Neuron (in vitro differentiated cells): ENCODE results near the gene UBE2E1.
"Not testable (repeated sequence)": the region's sequence is repeated elsewhere in the genome, so short reads cannot be mapped to it uniquely, and the experiment has no call there.

Experiments
- H2AFZ ChIP-seq: one replicate; pipeline ENCODE4 v1.6.1; 2013; ENCODE audit warnings: low read depth, mild to moderate bottlenecking, inconsistent platforms, low read length, moderate library complexity
- H3K27me3 ChIP-seq: one replicate; pipeline ENCODE4 v1.6.1; 2013; ENCODE audit warnings: low read length; ENCODE audit not compliant: insufficient read depth
- H3K36me3 ChIP-seq: one replicate; pipeline ENCODE4 v1.6.1; 2013; ENCODE audit warnings: low read length; ENCODE audit not compliant: insufficient read depth
- H3K4me1 ChIP-seq: one replicate; pipeline ENCODE4 v1.6.1; 2013; ENCODE audit warnings: low read length; ENCODE audit not compliant: insufficient read depth
- H3K4me3 ChIP-seq: 2 replicates; pipeline ENCODE4 v1.5.1; 2013; ENCODE audit warnings: mild to moderate bottlenecking, low read length, moderate library complexity
- H3K9me3 ChIP-seq: one replicate; pipeline ENCODE4 v1.6.1; 2013; ENCODE audit warnings: low read length

UBE2E1 gene

DNA sequence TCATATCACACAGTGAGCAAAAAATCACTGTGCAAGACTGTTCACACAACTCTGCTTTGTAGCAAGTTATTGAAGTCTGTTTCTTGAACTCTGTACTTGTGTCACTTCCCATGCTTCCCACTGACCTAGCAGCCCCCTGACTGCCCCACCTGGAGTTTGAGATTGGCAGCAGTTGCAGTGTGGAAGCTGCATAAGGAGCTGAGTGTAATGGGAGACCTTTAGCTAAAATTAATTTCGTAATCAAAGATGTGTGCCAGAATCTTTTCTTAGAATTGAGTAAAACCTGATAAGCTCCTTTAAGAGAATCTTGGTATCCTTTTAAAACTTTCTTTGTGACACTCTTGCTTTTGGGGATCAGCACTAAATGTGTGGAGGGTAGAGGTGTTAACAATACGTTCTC is 68.2 kb downstream of the UBE2E1 start:
- Histone ChIP-seq H3K4me3 (no peak overlapping the region), H3K36me3 (no peaks in the 10 kb centered on the region), H3K4me1 (no peaks in the 10 kb centered on the region), H3K27me3 (no peaks in the 10 kb centered on the region), H3K9me3 (peaks cover 5% of the 10 kb centered on the region), H2AFZ (no peak overlapping the region)

DNA sequence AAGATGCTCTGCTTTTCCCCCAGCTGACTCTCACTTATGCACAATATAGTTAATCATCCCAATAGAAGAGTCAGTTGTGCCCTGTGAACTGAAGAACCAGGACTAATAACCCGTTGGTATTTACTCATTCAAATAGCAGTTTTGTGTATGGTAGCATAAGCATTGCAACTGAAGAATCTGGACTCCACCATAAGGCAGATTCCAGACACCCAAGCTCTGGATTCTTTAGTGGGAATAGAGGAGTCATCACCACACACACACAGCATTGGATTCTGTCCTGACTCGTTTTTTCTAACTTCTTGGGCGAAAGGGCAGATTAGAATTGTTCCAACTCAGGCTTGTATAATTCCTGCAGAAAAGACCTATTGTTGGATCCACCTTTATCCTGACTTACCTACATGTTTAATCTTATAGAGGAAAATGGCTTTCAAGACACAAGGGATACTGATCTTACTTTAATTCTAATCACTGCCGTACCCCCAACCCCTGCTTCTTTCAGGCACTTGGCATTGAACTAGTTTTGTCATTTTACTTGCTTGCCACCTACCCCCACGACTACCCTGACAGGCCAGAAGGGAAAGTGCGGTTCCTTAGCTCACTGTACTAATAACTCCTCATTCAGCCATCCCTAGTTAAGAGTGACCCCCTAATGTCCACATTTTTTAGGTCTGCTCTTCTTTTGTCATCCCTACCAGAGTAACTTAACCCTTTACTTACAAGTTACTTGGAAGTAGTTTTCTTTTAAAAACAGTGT is 68.8 kb downstream of the UBE2E1 start:
- H2AFZ ChIP-seq = no peak overlapping the region

DNA sequence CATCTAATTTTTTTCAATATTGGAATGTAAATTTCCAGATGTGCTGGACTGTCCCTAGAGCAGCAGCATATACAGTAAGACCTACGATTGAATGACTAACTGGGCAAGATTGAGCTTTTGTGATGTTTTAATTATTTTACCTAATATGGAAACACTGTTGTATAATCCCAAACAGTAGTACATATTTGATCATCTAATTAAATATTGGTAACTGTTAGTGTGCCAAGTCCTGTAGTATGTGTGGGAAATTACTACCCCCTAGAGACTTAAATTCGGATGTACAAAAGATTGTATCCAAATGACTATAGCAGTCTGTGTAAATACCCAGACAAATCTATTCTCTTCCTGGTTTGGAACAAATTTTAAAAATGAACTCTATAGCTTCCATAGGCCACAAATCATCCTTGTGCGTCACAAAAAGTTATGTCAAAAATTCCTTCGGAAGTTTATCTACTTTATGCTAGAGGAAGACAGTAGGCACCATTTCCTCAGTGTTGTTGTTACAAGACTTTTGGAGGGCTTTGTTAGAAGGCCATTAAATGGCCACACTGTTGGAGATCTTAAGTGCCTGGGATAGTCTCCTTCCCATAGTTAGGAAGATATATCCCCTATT is 69.5 kb downstream of the UBE2E1 start:
- peaks cover 5% of the 10 kb centered on the region for H3K9me3 ChIP-seq
- no peak overlapping the region for H3K4me3 ChIP-seq
- H3K36me3 ChIP-seq = no peaks in the 10 kb centered on the region
- no peaks in the 10 kb centered on the region for H3K4me1 ChIP-seq
- no peak overlapping the region for H2AFZ ChIP-seq
- no peaks in the 10 kb centered on the region for H3K27me3 ChIP-seq

More for the DNA sequence above, 68.8 kb downstream of the UBE2E1 start:
- Histone ChIP-seq H3K9me3 (peaks cover 5% of the 10 kb centered on the region), H3K27me3 (no peaks in the 10 kb centered on the region), H3K36me3 (no peaks in the 10 kb centered on the region), H3K4me3 (no peak overlapping the region), H3K4me1 (no peaks in the 10 kb centered on the region)

DNA sequence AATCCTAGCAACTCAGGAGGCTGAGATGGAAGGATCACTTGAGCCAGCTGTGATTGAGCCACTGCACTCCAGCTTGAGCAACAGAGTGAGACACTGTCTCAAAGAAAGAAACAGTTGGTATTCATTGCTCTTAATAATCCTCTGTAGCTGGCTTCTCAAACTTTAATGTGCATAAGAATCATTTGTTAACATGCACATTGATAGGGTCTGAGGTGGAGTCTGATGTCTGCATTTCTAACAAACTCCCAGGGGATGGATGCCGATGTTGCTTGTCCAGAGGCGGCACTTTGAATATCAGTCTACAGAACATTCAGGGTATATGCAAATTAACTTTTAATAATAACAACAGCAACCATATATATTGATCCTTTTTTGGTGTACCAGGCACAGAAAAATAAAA is 71.2 kb downstream of the UBE2E1 start:
- Histone ChIP-seq H2AFZ (no peak overlapping the region), H3K27me3 (no peaks in the 10 kb centered on the region), H3K4me1 (no peaks in the 10 kb centered on the region), H3K4me3 (no peak overlapping the region), H3K36me3 (no peaks in the 10 kb centered on the region), H3K9me3 (peaks cover 5% of the 10 kb centered on the region)

DNA sequence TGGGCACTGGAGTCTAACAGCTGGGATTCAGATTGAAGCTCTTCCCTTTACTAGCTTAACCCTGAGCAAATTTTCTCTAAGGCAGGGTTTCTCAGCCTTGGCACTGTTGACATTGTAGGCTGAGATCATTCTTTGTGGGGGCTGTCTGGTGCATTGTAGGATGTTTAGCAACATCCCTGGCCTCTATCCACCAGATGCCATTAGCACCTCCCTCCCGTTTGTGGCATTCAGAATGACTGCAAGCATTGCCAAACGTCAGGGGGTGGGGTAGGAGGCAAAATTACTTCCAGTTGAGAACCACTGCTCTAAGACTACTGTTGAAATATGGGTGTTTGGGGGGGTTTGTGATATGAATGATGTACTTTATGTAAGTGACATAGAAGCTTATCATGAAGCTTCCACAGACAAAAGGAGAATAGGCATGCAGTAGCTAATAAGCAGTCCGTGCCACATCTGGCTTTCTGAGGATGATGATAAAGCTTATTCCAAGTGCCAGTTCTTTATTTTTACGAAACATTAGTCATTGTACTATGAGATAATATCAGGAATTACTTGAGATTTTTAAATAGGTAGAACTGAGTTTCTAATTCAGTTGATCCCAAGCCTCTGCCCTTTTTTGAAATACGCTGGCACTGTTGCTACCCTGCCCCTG is 71.7 kb downstream of the UBE2E1 start:
- H3K4me1 ChIP-seq = no peaks in the 10 kb centered on the region
- no peak overlapping the region for H3K4me3 ChIP-seq
- H3K9me3 ChIP-seq = peaks cover 8% of the 10 kb centered on the region
- no peak overlapping the region for H2AFZ ChIP-seq
- no peaks in the 10 kb centered on the region for H3K36me3 ChIP-seq
- no peaks in the 10 kb centered on the region for H3K27me3 ChIP-seq

DNA sequence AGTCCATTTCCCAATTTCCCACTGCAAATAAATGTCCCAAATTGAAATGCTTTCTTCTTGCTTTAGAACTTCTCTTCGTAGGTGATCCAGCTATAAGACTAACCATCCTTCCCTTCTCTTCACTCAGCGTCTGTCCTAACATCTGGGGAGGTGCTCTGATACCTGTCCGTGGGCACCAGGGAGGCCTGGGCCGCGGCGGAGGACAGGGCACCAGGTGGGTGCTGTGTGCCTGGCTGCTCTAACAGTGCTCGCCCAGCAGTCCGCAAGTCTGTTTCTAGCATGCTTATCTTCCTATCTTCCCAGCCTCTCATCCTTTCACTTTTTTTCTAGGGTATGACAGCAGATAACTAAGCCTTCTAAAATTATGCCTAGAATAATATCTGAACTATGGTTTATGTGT is 73.7 kb downstream of the UBE2E1 start:
- H3K36me3 ChIP-seq = no peaks in the 10 kb centered on the region
- H3K4me3 ChIP-seq = no peak overlapping the region
- H3K9me3 ChIP-seq = peaks cover 11% of the 10 kb centered on the region
- H3K27me3 ChIP-seq = no peaks in the 10 kb centered on the region
- H2AFZ ChIP-seq = no peak overlapping the region
- no peaks in the 10 kb centered on the region for H3K4me1 ChIP-seq

DNA sequence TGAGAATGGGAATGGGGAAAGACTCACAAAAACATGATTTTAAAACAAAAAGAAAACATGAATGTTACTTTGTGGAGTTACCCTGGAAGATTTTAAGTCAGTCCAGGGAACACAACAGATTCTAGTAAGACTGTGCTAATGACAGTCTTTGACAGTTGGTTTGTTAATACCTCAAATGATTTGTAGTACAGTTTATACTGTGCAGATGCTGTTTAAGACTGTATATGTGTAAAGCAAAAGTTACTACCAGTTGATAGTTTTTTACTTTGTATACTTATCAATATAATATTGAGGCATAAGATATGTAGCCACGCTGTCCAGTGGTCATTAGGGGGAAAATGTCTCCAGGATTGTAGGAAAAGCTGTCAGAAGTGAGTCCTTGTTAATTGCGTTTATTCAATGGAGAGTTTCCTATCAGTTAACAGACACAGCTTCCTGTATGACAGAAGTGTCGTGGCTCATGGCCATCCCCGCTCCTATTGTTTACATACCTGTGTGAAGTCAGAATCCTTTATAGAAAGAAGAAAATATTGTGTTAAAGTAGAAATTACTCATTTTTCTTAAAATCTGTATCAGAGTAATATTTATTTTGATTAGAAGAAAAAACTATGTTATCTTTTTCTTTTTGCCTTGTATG is 75.1 kb downstream of the UBE2E1 start:
- H2AFZ ChIP-seq = no peak overlapping the region
- H3K9me3 ChIP-seq = peaks cover 11% of the 10 kb centered on the region
- no peak overlapping the region for H3K4me3 ChIP-seq
- H3K4me1 ChIP-seq = no peaks in the 10 kb centered on the region
- no peaks in the 10 kb centered on the region for H3K36me3 ChIP-seq
- no peaks in the 10 kb centered on the region for H3K27me3 ChIP-seq

DNA sequence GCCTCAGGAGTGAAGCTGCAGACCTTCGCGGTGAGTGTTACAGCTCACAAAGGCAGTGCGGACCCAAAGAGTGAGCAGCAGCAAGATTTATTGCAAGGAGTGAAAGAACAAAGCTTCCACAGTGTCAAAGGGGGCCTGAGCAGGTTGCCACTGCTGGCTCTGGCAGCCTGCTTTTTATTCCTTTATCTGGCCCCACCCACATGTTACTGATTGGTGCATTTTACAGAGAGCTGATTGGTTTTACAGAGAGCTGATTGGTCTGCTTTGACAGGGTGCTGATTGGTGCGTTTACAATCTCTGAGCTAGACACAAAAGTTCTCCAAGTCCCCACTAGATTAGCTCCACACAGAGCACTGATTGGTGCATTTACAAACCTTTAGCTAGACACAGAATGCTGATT is 76.2 kb downstream of the UBE2E1 start:
- H3K4me3 ChIP-seq, H2AFZ ChIP-seq, H3K36me3 ChIP-seq, H3K27me3 ChIP-seq, H3K4me1 ChIP-seq: not testable (repeated sequence)
- H3K9me3 ChIP-seq = peaks cover 11% of the 10 kb centered on the region

DNA sequence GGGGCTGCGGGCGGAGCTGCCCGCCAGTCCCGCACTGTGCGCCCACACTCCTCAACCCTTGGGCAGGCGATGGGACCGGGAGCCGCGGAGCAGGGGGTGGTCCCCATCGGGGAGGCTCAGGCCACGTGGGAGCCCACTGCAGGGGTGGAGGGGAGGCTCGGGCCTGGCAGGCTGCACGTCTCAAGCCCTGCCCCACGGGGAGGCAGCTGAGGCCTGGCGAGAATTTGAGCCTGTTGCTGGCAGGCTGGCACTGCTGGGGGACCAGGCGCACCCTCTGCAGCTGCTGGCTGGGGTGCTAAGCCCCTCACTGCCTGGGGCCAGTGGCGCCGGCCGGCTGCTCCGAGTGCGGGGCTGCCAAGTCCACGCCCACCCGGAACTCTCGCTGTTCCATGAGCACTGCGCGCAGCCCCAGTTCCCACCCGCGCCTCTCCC is 76.7 kb downstream of the UBE2E1 start:
- no peaks in the 10 kb centered on the region for H3K27me3 ChIP-seq
- H2AFZ ChIP-seq = no peak overlapping the region
- H3K4me3 ChIP-seq = no peak overlapping the region
- H3K4me1 ChIP-seq = no peaks in the 10 kb centered on the region
- peaks cover 11% of the 10 kb centered on the region for H3K9me3 ChIP-seq
- H3K36me3 ChIP-seq = no peaks in the 10 kb centered on the region

DNA sequence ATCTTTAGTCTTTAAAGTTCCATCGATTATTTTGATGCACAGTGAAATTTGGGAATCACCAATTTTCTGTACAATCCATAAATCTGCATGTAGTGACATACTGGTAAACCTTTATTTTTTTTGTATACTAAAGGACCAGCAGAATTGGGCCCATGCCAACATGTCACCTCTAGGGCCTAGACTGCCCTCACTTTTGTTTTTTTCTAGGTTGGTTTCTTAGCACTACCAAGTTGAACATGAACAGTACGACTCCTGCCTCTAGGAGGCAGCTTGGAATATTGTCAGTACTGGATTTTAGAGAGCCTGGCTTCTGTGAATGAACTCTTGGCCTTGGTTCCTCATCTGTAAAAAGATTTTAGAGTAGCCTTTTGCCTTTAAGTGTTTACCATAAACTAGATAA is 78.7 kb downstream of the UBE2E1 start:
- no peak overlapping the region for H3K4me3 ChIP-seq
- peaks cover 4% of the 10 kb centered on the region for H3K36me3 ChIP-seq
- H3K9me3 ChIP-seq = peaks cover 5% of the 10 kb centered on the region
- no peaks in the 10 kb centered on the region for H3K27me3 ChIP-seq
- no peak overlapping the region for H2AFZ ChIP-seq
- no peaks in the 10 kb centered on the region for H3K4me1 ChIP-seq

DNA sequence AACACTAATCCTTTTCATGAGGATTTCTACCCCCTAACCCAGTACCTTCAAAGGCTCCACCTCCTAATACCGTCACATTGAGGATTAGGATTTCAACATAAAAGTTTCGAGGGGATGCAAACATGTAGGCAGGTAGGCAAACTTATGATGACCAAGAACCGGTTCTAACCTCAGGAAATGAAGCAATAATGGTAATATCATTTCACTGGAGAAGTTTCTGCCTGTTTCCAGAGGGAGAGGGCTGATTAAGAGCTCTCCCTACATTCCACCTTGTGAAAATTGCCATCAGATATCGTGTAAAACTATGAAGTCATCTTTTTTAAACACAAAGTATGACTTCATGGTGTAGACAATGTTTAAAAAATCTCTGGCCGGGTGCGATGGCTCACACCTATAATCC is 79.5 kb downstream of the UBE2E1 start:
- Histone ChIP-seq H3K9me3 (peaks cover 5% of the 10 kb centered on the region), H3K36me3 (peaks cover 7% of the 10 kb centered on the region), H2AFZ (no peak overlapping the region), H3K4me1 (peaks cover 4% of the 10 kb centered on the region), H3K27me3 (no peaks in the 10 kb centered on the region), H3K4me3 (no peak overlapping the region)

DNA sequence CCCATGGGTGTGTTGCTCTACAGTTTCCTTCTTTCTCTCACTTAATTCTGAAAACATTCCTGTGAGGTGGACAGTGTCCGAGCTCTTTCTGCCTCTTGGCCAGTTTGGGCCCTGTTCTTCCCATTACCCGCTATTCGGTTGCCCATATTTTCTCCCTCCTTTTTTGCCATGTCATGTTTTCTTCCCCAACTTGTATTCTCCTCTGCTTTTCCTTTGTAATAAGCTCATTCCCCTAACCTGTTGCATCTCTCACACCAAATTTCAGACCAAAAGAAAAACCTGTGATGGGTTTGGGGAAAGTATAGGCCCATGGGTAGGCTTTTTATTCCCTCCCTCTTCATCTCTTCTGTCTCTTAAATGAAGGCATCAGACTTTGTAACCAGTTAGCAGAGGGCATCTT is 80.6 kb downstream of the UBE2E1 start:
- no peaks in the 10 kb centered on the region for H3K27me3 ChIP-seq
- H2AFZ ChIP-seq = no peak overlapping the region
- no peak overlapping the region for H3K4me3 ChIP-seq
- peaks cover 5% of the 10 kb centered on the region for H3K9me3 ChIP-seq
- H3K4me1 ChIP-seq = peaks cover 6% of the 10 kb centered on the region
- H3K36me3 ChIP-seq = peaks cover 17% of the 10 kb centered on the region

DNA sequence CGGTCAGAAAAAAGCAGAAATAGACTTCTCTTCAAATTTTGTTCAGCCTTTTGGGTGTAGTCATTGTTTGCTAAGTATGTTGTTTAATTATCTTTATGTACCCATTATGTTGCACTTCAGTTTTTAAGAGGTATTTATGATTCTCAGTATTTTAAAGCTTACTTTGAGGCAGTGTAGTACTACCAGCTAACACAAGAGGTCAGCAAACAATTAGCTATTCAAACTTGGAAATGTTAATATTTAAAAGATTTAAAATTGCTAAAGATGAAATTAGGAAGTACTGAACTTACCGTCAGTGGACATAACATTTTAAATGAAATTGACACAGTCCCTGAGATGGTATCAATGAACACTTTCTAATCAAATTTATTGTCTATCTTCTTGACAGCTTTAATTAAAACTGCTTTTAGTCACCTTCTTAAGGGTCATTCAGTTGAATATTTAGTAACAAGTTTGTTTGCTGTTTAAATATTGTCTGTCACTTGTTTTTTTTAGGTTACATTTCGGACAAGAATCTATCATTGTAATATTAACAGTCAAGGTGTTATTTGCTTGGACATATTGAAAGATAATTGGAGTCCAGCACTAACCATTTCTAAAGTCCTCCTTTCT is 83.0 kb downstream of the UBE2E1 start:
- no peaks in the 10 kb centered on the region for H3K27me3 ChIP-seq
- no peak overlapping the region for H2AFZ ChIP-seq
- H3K9me3 ChIP-seq = no peaks in the 10 kb centered on the region
- peaks cover 6% of the 10 kb centered on the region for H3K4me1 ChIP-seq
- H3K4me3 ChIP-seq = no peak overlapping the region
- H3K36me3 ChIP-seq = peaks cover 29% of the 10 kb centered on the region
